ENCODE data around the gene DHRSX. TPM values are rescaled to one million over a fixed set of nuclear protein-coding genes. Genes with fewer than 3 reads are reported as not detected.
A peak's percentile ranks its signal among the peaks of the same experiment; 100 is the strongest.

DHRSX gene
- total and polyA plus RNA-seq, 9 of the 15 experiments (the other 6 are each of a cell fraction or from before 2014, with no cell fraction given): 0.59 to 11.0 (median 6.2) TPM

DNA sequence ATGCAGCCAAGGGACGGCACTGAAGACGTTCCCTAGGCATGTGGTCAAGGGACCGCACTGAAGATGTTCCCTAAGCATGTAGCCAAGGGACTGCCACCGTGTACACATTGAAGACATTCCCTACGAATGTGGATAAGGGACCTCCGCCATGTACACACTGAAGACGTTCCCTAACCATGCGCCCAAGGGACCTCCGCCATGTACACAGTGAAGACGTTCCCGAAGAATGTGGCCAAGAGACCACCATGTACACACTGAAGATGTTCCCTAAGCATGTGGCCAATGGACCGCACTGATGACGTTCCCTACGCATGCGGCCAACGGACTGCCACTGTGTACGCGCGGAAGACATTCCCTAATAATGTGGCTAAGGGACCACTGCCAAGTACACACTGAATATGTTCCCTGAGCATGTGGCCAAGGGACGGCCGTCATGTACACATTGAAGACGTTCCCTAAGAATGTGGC, 48.4 kb downstream of the DHRSX start (continued):
- TF ChIP-seq, protein P1, sequence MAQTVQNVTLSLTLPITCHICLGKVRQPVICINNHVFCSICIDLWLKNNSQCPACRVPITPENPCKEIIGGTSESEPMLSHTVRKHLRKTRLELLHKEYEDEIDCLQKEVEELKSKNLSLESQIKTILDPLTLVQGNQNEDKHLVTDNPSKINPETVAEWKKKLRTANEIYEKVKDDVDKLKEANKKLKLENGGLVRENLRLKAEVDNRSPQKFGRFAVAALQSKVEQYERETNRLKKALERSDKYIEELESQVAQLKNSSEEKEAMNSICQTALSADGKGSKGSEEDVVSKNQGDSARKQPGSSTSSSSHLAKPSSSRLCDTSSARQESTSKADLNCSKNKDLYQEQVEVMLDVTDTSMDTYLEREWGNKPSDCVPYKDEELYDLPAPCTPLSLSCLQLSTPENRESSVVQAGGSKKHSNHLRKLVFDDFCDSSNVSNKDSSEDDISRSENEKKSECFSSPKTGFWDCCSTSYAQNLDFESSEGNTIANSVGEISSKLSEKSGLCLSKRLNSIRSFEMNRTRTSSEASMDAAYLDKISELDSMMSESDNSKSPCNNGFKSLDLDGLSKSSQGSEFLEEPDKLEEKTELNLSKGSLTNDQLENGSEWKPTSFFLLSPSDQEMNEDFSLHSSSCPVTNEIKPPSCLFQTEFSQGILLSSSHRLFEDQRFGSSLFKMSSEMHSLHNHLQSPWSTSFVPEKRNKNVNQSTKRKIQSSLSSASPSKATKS (CRISPR knock-in tag; IDR thresholded peaks at IDR 0.05): no peak
- TF ChIP-seq EZH2 (IDR thresholded peaks at IDR 0.05; ENCODE audit: borderline replicate concordance, low read depth, low read length) (no peak), EHMT2 (IDR thresholded peaks at IDR 0.05) (peak; percentile 87), TBL1XR1 (IDR thresholded peaks at IDR 0.05; ENCODE audit: low read length in 2 of 2) (no peak), NR4A1 (CRISPR knock-in tag; IDR thresholded peaks at IDR 0.05) (no peak), NR4A1 (tag; IDR thresholded peaks at IDR 0.05) (no peak), FOXK2 (conservative IDR thresholded peaks at IDR 0.05 in 1 of 2, IDR thresholded peaks at IDR 0.05 in 1 of 2; ENCODE audit: low read depth in 2 of 2) (peak; percentile 69 to 86), MTA3 (IDR thresholded peaks at IDR 0.05; ENCODE audit: borderline replicate concordance) (no peak), ETV5 (CRISPR knock-in tag; IDR thresholded peaks at IDR 0.05; ENCODE audit: low read depth) (0 out of 2 replicates have a peak, but pooled peaks have one; percentile 14), TEAD1 (CRISPR knock-in tag; IDR thresholded peaks at IDR 0.05) (peak in 1 of 2 experiments; percentile 88; a peak in 2 of 4 replicates)
- TF ChIP-seq, protein P2, sequence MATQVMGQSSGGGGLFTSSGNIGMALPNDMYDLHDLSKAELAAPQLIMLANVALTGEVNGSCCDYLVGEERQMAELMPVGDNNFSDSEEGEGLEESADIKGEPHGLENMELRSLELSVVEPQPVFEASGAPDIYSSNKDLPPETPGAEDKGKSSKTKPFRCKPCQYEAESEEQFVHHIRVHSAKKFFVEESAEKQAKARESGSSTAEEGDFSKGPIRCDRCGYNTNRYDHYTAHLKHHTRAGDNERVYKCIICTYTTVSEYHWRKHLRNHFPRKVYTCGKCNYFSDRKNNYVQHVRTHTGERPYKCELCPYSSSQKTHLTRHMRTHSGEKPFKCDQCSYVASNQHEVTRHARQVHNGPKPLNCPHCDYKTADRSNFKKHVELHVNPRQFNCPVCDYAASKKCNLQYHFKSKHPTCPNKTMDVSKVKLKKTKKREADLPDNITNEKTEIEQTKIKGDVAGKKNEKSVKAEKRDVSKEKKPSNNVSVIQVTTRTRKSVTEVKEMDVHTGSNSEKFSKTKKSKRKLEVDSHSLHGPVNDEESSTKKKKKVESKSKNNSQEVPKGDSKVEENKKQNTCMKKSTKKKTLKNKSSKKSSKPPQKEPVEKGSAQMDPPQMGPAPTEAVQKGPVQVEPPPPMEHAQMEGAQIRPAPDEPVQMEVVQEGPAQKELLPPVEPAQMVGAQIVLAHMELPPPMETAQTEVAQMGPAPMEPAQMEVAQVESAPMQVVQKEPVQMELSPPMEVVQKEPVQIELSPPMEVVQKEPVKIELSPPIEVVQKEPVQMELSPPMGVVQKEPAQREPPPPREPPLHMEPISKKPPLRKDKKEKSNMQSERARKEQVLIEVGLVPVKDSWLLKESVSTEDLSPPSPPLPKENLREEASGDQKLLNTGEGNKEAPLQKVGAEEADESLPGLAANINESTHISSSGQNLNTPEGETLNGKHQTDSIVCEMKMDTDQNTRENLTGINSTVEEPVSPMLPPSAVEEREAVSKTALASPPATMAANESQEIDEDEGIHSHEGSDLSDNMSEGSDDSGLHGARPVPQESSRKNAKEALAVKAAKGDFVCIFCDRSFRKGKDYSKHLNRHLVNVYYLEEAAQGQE (IDR thresholded peaks at IDR 0.05; ENCODE audit: borderline replicate concordance): 0 out of 2 replicates have a peak, but pooled peaks have one; percentile 8
- TF ChIP-seq, protein P2 (CRISPR knock-in tag; IDR thresholded peaks at IDR 0.05; ENCODE audit: low read depth): no peak
- TF ChIP-seq, protein P3, sequence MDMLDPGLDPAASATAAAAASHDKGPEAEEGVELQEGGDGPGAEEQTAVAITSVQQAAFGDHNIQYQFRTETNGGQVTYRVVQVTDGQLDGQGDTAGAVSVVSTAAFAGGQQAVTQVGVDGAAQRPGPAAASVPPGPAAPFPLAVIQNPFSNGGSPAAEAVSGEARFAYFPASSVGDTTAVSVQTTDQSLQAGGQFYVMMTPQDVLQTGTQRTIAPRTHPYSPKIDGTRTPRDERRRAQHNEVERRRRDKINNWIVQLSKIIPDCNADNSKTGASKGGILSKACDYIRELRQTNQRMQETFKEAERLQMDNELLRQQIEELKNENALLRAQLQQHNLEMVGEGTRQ (CRISPR knock-in tag; IDR thresholded peaks at IDR 0.05): no peak
- TF ChIP-seq, protein P4, sequence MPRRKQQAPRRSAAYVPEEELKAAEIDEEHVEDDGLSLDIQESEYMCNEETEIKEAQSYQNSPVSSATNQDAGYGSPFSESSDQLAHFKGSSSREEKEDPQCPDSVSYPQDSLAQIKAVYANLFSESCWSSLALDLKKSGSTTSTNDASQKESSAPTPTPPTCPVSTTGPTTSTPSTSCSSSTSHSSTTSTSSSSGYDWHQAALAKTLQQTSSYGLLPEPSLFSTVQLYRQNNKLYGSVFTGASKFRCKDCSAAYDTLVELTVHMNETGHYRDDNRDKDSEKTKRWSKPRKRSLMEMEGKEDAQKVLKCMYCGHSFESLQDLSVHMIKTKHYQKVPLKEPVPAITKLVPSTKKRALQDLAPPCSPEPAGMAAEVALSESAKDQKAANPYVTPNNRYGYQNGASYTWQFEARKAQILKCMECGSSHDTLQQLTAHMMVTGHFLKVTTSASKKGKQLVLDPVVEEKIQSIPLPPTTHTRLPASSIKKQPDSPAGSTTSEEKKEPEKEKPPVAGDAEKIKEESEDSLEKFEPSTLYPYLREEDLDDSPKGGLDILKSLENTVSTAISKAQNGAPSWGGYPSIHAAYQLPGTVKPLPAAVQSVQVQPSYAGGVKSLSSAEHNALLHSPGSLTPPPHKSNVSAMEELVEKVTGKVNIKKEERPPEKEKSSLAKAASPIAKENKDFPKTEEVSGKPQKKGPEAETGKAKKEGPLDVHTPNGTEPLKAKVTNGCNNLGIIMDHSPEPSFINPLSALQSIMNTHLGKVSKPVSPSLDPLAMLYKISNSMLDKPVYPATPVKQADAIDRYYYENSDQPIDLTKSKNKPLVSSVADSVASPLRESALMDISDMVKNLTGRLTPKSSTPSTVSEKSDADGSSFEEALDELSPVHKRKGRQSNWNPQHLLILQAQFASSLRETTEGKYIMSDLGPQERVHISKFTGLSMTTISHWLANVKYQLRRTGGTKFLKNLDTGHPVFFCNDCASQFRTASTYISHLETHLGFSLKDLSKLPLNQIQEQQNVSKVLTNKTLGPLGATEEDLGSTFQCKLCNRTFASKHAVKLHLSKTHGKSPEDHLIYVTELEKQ (CRISPR knock-in tag; IDR thresholded peaks at IDR 0.05): no peak
